Kidney epithelial cell (primary cell): ENCODE data around the gene SNRNP70. TPM values are rescaled to one million over a fixed set of nuclear protein-coding genes. Genes with fewer than 3 reads are reported as not detected.

Experiments used
- DNase-seq: peaks from one replicate; pipeline ENCODE4 v3.0.0-alpha.2; 2010; ENCODE audit warnings: low read depth
- H3K27me3 ChIP-seq: 2 replicates; pipeline ENCODE4 v1.6.0; 2011; ENCODE audit warnings: low read length; ENCODE audit not compliant: control insufficient read depth, insufficient read depth
- H3K36me3 ChIP-seq: 2 replicates; pipeline ENCODE4 v1.5.1; 2011; ENCODE audit warnings: low read length; ENCODE audit not compliant: control insufficient read depth, insufficient read depth
- H3K4me3 ChIP-seq: 2 replicates; pipeline ENCODE4 v1.5.1; 2011; ENCODE audit warnings: low read depth, mild to moderate bottlenecking, control low read depth, low read length
- CTCF ChIP-seq: IDR thresholded peaks from 2 replicates; pipeline ENCODE4 v1.5.1; 2011; ENCODE audit warnings: mild to moderate bottlenecking, moderate library complexity, low read length, control low read depth, inconsistent platforms; ENCODE audit not compliant: insufficient read depth, poor library complexity, severe bottlenecking
- total RNA-seq: library from RNA; depleted of rRNA; stranded (reverse); fragments of >200 nt; gene quantifications from 2 replicates; pipeline ENCODE4 v1.2.3, GENCODE V29; 2015

Gene SNRNP70
- total RNA-seq, 1 donor from 2014 or later = 108 TPM

- Histone ChIP-seq H3K4me3 (no peak overlapping the region), H3K27me3 (no peaks in the 10 kb centered on the region), H3K36me3 (peaks cover 7% of the 10 kb centered on the region)
- no peak for DNase-seq
- TF ChIP-seq CTCF = no peak
These were observed 17.1 kb downstream of the SNRNP70 start for GRCh38 chr19:49102303-49102702.

DNA sequence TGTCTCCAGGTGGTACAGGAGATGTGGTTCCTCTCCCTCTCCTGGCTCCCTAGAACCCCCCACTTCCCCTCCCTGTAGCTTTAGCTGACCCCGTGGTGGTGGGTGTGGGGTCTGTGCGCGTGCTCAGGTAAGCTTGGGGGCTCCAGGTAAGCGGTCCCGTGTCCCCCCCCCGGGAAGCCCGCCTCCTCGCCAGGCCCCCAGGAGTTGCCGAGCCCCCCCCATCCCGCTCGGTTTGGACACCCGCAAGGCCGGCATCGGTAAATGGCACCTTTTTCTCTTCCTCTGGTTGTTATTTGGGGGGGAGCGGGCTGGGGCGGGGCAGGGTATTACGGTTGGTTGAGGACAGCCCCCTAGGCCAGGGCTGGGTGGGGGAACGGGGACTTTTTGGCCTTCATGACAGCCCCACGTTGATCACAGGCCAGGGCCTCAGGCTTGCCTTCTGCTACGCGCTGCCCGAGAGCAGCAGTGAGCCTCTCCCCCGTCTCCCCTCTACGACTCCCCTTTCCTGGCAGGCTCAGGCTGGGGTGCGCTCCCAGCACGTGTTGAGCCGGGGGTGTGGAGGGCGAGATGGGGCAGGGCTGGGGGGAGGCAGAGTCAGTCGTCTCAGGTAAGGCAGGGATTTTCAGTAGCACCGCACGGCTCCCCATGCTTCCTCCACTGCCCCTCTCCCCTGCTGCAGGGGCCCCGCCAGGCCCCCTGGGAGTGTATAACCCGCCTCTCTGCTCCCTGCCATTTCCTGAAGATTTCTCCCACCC, 18.3 kb downstream of the SNRNP70 start:
- Histone ChIP-seq H3K4me3 (no peak overlapping the region), H3K27me3 (no peaks in the 10 kb centered on the region), H3K36me3 (peaks cover 9% of the 10 kb centered on the region)
- no peak for DNase-seq
- no peak for TF ChIP-seq CTCF

- TF ChIP-seq CTCF = no peak
- H3K36me3 ChIP-seq = peaks cover 9% of the 10 kb centered on the region
- no peak for DNase-seq
- H3K4me3 ChIP-seq = no peak overlapping the region
- no peaks in the 10 kb centered on the region for H3K27me3 ChIP-seq
These were observed 19.1 kb downstream of the SNRNP70 start for GRCh38 chr19:49104229-49104864.

- Histone ChIP-seq H3K4me3 (no peak overlapping the region), H3K36me3 (peaks cover 9% of the 10 kb centered on the region), H3K27me3 (no peaks in the 10 kb centered on the region)
- DNase-seq = no peak
- peak; percentile 79 for TF ChIP-seq CTCF
These were observed 21.4 kb downstream of the SNRNP70 start for GRCh38 chr19:49106648-49107135.

GRCh38 chr19:49107625-49108459, 22.6 kb downstream of the SNRNP70 start:
- DNase-seq = no peak
- H3K36me3 ChIP-seq = peaks cover 9% of the 10 kb centered on the region

More at GRCh38 chr19:49107625-49108459, 22.6 kb downstream of the SNRNP70 start:
- Histone ChIP-seq H3K4me3 (no peak overlapping the region), H3K27me3 (no peaks in the 10 kb centered on the region)
- no peak for TF ChIP-seq CTCF
